GM12878 (cell line): ENCODE results near the gene PRPF40B. TPM values are rescaled to one million over a fixed set of nuclear protein-coding genes. Genes with fewer than 3 reads are reported as not detected.

Experiments
- ATAC-seq: fragments of 200-7000 bp; cut with Tn5 transposase; 3 replicates; pipeline ENCODE4 v1.9.1; 2020; ENCODE audit warnings: mild to moderate bottlenecking, moderate library complexity
- BruUV-seq: library from RNA; stranded (reverse); fragments of 400-500 nt; replicated peaks from 2 replicates; lab custom pipeline; 2021; lab: Mats Ljungman, UMichigan
- CTCF ChIA-PET: fragments of 300-600 bp; sonication (Branson Sonifier 250); formaldehyde crosslinking; extraction: SDS; loops from one replicate; lab custom pipeline; 2021; ENCODE audit warnings: inconsistent platforms; lab: Yijun Ruan, JAX
- POLR2A ChIA-PET: fragments of 350-600 bp; formaldehyde crosslinking; extraction: SDS; loops from one replicate; lab custom pipeline; 2021; ENCODE audit warnings: inconsistent platforms; lab: Charles Lee
- RAD21 ChIA-PET: fragments of 300-600 bp; sonication (Branson Sonifier 250); formaldehyde crosslinking; loops from one replicate; lab custom pipeline; 2023; ENCODE audit warnings: antibody characterized with exemption; ENCODE audit not compliant: unreplicated experiment; lab: Charles Lee
- SMC1A ChIA-PET: fragments of 300-600 bp; sonication (Branson Sonifier 250); formaldehyde crosslinking; loops from one replicate; lab custom pipeline; 2023; ENCODE audit not compliant: unreplicated experiment, uncharacterized antibody; lab: Charles Lee
- DNase-seq: peaks from one replicate; pipeline ENCODE4 v3.0.0-alpha.2; 2011; ENCODE audit warnings: low read depth, low spot score
- FAIRE-seq: peaks from 3 replicates; lab custom pipeline; 2011; peaks lifted over from hg19 to GRCh38; lab: Jason Lieb, UNC
- H2AFZ ChIP-seq: 2 replicates; pipeline ENCODE4 v1.6.0; 2011; ENCODE audit warnings: low read depth, low read length, control low read depth; ENCODE audit not compliant: control insufficient read depth
- H3K27ac ChIP-seq: 2 replicates; pipeline ENCODE4 v1.5.1; 2011; ENCODE audit warnings: control low read depth; ENCODE audit not compliant: control insufficient read depth, insufficient read depth
- H3K27me3 ChIP-seq, 2 experiments: replicated peaks in 1 of 2; 2 replicates each; pipeline versions ENCODE4 v1.6.0 to v1.6.1; 2011; ENCODE audit warnings: low read length in 1 of 2; ENCODE audit not compliant: control insufficient read depth in 2 of 2, insufficient read depth in 2 of 2
- H3K36me3 ChIP-seq, 2 experiments: 2 replicates each; pipeline ENCODE4 v1.5.1; 2011; ENCODE audit warnings: low read length in 1 of 2; ENCODE audit not compliant: control insufficient read depth in 2 of 2, insufficient read depth in 2 of 2
- H3K4me1 ChIP-seq: 2 replicates; pipeline ENCODE4 v1.6.1; 2011; ENCODE audit warnings: mild to moderate bottlenecking, low read length, moderate library complexity, mixed read lengths; ENCODE audit not compliant: control insufficient read depth, insufficient read depth
- H3K4me2 ChIP-seq: 2 replicates; pipeline ENCODE4 v1.6.0; 2011; ENCODE audit warnings: control low read depth; ENCODE audit not compliant: control insufficient read depth, insufficient read depth
- H3K4me3 ChIP-seq: fragments of 200-600 bp; sonication (generic); 2 replicates; pipeline ENCODE4 v1.5.1; 2016
- H3K79me2 ChIP-seq: 2 replicates; pipeline ENCODE4 v1.6.0; 2011; ENCODE audit warnings: low read length; ENCODE audit not compliant: control insufficient read depth, insufficient read depth
- H3K9ac ChIP-seq: 2 replicates; pipeline ENCODE4 v1.8.0; 2011; ENCODE audit warnings: low read length, control low read depth, mixed read lengths; ENCODE audit not compliant: control insufficient read depth, insufficient read depth
- H3K9me3 ChIP-seq: replicated peaks from 3 replicates; pipeline ENCODE4 v1.5.1; 2011; ENCODE audit warnings: mild to moderate bottlenecking, low read length; ENCODE audit not compliant: control insufficient read depth, insufficient read depth
- H4K20me1 ChIP-seq: 2 replicates; pipeline ENCODE4 v1.6.0; 2011; ENCODE audit not compliant: control insufficient read depth, insufficient read depth
- KAT2A ChIP-seq: conservative IDR thresholded peaks from 2 replicates; pipeline ENCODE4 v1.6.1; 2011; ENCODE audit warnings: low read depth, low read length; ENCODE audit not compliant: control insufficient read depth
- KLF5 ChIP-seq: fragments of 450-650 bp; IDR thresholded peaks from 2 replicates; pipeline ENCODE4 v1.6.1; 2014; ENCODE audit warnings: mild to moderate bottlenecking; ENCODE audit not compliant: partially characterized antibody
- MLLT1 ChIP-seq: fragments of 450-650 bp; IDR thresholded peaks from 2 replicates; pipeline ENCODE4 v1.6.1; 2016; ENCODE audit warnings: mild to moderate bottlenecking
- NKRF ChIP-seq: fragments of 450-650 bp; conservative IDR thresholded peaks from 2 replicates; pipeline ENCODE4 v1.6.1; 2017; ENCODE audit warnings: mild to moderate bottlenecking, moderate library complexity
- PAX8 ChIP-seq: fragments of 450-650 bp; IDR thresholded peaks from 2 replicates; pipeline ENCODE4 v1.6.1; 2017; ENCODE audit warnings: mild to moderate bottlenecking, moderate library complexity
- RAD21 ChIP-seq: IDR thresholded peaks from 2 replicates; pipeline ENCODE4 v1.6.1; 2011; ENCODE audit warnings: mild to moderate bottlenecking, low read depth, low read length, moderate library complexity; ENCODE audit not compliant: insufficient read depth
- RUNX3 ChIP-seq: IDR thresholded peaks from 2 replicates; pipeline ENCODE4 v1.6.1; 2012; ENCODE audit warnings: low read length, inconsistent platforms
- SIX5 ChIP-seq: IDR thresholded peaks from 2 replicates; pipeline ENCODE4 v1.6.1; 2011; ENCODE audit warnings: mild to moderate bottlenecking, low read depth, low read length, moderate library complexity; ENCODE audit not compliant: severe bottlenecking
- SP1 ChIP-seq: IDR thresholded peaks from one replicate; pipeline ENCODE4 v1.6.1; 2011; ENCODE audit warnings: low read depth, low read length
- SREBF1 ChIP-seq: IDR thresholded peaks from 2 replicates; pipeline ENCODE4 v1.6.1; 2012; ENCODE audit warnings: mild to moderate bottlenecking, low read length
- WGBS: methylation state at CpG from one replicate; pipeline ENCODE4 v1.1.6; 2016; ENCODE audit warnings: low lambda C conversion rate; ENCODE audit not compliant: insufficient replicate concordance, insufficient coverage; ENCODE audit errors: missing lambda C conversion rate; 5-methylcytosine and 5-hydroxymethylcytosine counted together
- in situ Hi-C: fragments of 300-500 bp; cut with MboI; formaldehyde crosslinking; loops from 9 replicates; pipeline ENCODE4 v1.14.3; 2018; ENCODE audit warnings: mixed read lengths
- intact Hi-C: fragments of 100-400 bp; cut with micrococcal nuclease; formaldehyde crosslinking; loops from one replicate; pipeline ENCODE4 v1.14.2; 2022; ENCODE audit not compliant: unreplicated experiment
- polyA plus RNA-seq, 11 experiments: library from polyadenylated mRNA; depleted of rRNA in 4 of 11; unstranded in 6 of 11; stranded (reverse) in 5 of 11; fragments of >200 nt; fragmentation: Nextera tagmentation in 4 of 11; fragmentation: Illumina TruSeq in 1 of 11; extraction: Ambion mirVana in 4 of 11; extraction: Trizol in 1 of 11; gene quantifications; 1 replicate in 1 of 11; 2 replicates in 10 of 11; pipeline versions ENCODE4 v1.2.1 to v1.2.3, GENCODE V29; 2011 to 2016; ENCODE audit warnings: inconsistent platforms in 2 of 11, missing spikeins in 2 of 11, low read depth in 1 of 11
- total RNA-seq, 4 experiments: library from RNA; depleted of rRNA in 3 of 4; stranded (reverse); fragments of >200 nt in 3 of 4; fragmentation: Illumina TruSeq in 1 of 4; extraction: Trizol in 1 of 4; gene quantifications; 2 replicates each; pipeline versions ENCODE4 v1.2.1 to v1.2.3, GENCODE V29; 2013 to 2021
- TF ChIP-seq, protein P1 (sequence below): fragments of 450-650 bp; IDR thresholded peaks from 2 replicates; pipeline ENCODE4 v1.6.1; 2017; ENCODE audit warnings: mild to moderate bottlenecking, moderate library complexity

Gene PRPF40B
- total and polyA plus RNA-seq, 10 of the 15 experiments (the other 5 are each of a cell fraction or from before 2014, with no cell fraction given): 0.31 to 17.9 (median 7.3) TPM

- POLR2A ChIA-PET: interaction anchor here (4.7 kb wide), 1 partner anchor 71 kb away, joined by 40 read pairs; the partner anchor contains the start of gene FMNL3
- no TSS peak for BruUV-seq
- in situ Hi-C loops: no loop called here
- DNase-seq (no peak), FAIRE-seq (no peak), ATAC-seq (no peak)
- no peaks in the 10 kb centered on the region for H4K20me1 ChIP-seq
- H3K79me2 ChIP-seq: no peaks in the 10 kb centered on the region
- no peak for TF ChIP-seq RUNX3
- no peak for TF ChIP-seq KLF5
- TF ChIP-seq PAX8: no peak
- no peak for TF ChIP-seq MLLT1
- TF ChIP-seq SP1: no peak
- no peak for TF ChIP-seq NKRF
- no peak for TF ChIP-seq RAD21
- no peak for TF ChIP-seq KAT2A
- TF ChIP-seq, protein P1, sequence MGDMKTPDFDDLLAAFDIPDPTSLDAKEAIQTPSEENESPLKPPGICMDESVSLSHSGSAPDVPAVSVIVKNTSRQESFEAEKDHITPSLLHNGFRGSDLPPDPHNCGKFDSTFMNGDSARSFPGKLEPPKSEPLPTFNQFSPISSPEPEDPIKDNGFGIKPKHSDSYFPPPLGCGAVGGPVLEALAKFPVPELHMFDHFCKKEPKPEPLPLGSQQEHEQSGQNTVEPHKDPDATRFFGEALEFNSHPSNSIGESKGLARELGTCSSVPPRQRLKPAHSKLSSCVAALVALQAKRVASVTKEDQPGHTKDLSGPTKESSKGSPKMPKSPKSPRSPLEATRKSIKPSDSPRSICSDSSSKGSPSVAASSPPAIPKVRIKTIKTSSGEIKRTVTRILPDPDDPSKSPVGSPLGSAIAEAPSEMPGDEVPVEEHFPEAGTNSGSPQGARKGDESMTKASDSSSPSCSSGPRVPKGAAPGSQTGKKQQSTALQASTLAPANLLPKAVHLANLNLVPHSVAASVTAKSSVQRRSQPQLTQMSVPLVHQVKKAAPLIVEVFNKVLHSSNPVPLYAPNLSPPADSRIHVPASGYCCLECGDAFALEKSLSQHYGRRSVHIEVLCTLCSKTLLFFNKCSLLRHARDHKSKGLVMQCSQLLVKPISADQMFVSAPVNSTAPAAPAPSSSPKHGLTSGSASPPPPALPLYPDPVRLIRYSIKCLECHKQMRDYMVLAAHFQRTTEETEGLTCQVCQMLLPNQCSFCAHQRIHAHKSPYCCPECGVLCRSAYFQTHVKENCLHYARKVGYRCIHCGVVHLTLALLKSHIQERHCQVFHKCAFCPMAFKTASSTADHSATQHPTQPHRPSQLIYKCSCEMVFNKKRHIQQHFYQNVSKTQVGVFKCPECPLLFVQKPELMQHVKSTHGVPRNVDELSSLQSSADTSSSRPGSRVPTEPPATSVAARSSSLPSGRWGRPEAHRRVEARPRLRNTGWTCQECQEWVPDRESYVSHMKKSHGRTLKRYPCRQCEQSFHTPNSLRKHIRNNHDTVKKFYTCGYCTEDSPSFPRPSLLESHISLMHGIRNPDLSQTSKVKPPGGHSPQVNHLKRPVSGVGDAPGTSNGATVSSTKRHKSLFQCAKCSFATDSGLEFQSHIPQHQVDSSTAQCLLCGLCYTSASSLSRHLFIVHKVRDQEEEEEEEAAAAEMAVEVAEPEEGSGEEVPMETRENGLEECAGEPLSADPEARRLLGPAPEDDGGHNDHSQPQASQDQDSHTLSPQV: no peak
- no peak for TF ChIP-seq SIX5
- TF ChIP-seq SREBF1: no peak
- no peak overlapping the region for H3K4me2 ChIP-seq
- no peaks in the 10 kb centered on the region; a peak in 1 of 4 replicates for H3K36me3 ChIP-seq
- no peaks in the 10 kb centered on the region for H3K9me3 ChIP-seq
- SMC1A ChIA-PET: interaction anchor here (0.5 to 8.1 kb wide), 6 partner anchors 13 to 114 kb away, joined by 3 to 72 read pairs (median 3); no protein-coding TSS in a partner anchor
- H3K27me3 ChIP-seq: no peaks in the 10 kb centered on the region
- no peak overlapping the region for H3K27ac ChIP-seq
- WGBS: 83% methylated on average over 9 of the region's 9 CpGs
- H3K4me1 ChIP-seq: peaks cover 3% of the 10 kb centered on the region; the same call in 1 of the 2 replicates
- CTCF ChIA-PET: interaction anchor here (1.1 to 20.4 kb wide), 6 partner anchors 10 to 113 kb away, joined by 3 to 486 read pairs (median 5); partner anchors contain the start of genes FMNL3 and PRPF40B
- intact Hi-C loops: loop anchor here (5.0 to 10.0 kb wide), 2 partner anchors 142 to 200 kb away; no protein-coding TSS in a partner anchor
- RAD21 ChIA-PET: interaction anchor here (4.8 kb wide), 1 partner anchor 69 kb away, joined by 51 read pairs; no protein-coding TSS in a partner anchor
- H2AFZ ChIP-seq: no peak overlapping the region
- no peak overlapping the region for H3K4me3 ChIP-seq
- H3K9ac ChIP-seq: no peak overlapping the region
Observed at GRCh38 chr12:49635036-49635435, 11.7 kb downstream of the PRPF40B start.
